ENCODE data around the gene YJEFN3. TPM values are rescaled to one million over a fixed set of nuclear protein-coding genes. Genes with fewer than 3 reads are reported as not detected.

The YJEFN3 gene
- total and polyA plus RNA-seq, 10 of the 15 experiments (the other 5 are each of a cell fraction or from before 2014, with no cell fraction given) = 0.05 to 6.9 (median 3.5) TPM

DNA sequence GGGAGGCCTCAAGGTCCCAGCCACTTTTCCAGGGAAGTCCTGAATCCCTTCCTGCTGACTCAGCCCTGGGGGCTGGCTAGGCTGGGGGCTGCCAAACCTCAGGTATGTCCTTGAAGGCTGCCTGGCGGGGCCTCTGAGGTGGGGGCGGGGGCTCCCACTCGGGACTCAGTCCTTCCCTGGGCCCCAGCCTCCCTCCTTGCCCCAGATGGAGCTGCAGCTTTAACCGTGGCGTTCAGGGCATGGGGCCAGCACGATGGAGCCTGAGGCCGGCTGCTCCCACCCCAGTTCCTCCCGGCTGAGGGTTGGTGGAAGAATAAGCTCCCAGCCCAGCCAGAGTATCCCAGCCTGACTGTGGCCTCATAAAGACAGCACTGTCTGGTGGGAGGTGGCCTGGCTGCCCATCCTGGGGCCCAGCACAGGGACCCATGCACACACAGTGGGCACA is 21.8 kb downstream of the YJEFN3 start:
- intact Hi-C loops (cut with micrococcal nuclease; ENCODE audit: unreplicated experiment) = no loop called here
- no peaks in the 10 kb centered on the region for H3K79me2 ChIP-seq (ENCODE audit: control insufficient read depth, insufficient read depth, low read length)
- H3K36me3 ChIP-seq (ENCODE audit: control insufficient read depth in 2 of 2, insufficient read depth in 2 of 2, low read length in 1 of 2) = no peaks in the 10 kb centered on the region
- H3K27me3 ChIP-seq (replicated peaks in 1 of 2; ENCODE audit: control insufficient read depth in 2 of 2, insufficient read depth in 2 of 2, low read length in 1 of 2) = no peaks in the 10 kb centered on the region
- SMC1A ChIA-PET (ENCODE audit: uncharacterized antibody, unreplicated experiment) = interaction anchor here (1.0 kb wide), 1 partner anchor 19 kb away, joined by 3 read pairs; no protein-coding TSS in a partner anchor
- H3K9ac ChIP-seq (ENCODE audit: control insufficient read depth, insufficient read depth, low read length) = no peak overlapping the region
- no peak overlapping the region for H3K27ac ChIP-seq (ENCODE audit: control insufficient read depth, insufficient read depth)
- FAIRE-seq (no peak), ATAC-seq (no peak), DNase-seq (ENCODE audit: low read depth, low spot score) (no peak)
- no peaks in the 10 kb centered on the region for H3K9me3 ChIP-seq (replicated peaks; ENCODE audit: control insufficient read depth, insufficient read depth, low read length)
- in situ Hi-C loops (cut with MboI) = no loop called here
- BruUV-seq (replicated peaks) = no TSS peak
- H3K4me2 ChIP-seq (ENCODE audit: control insufficient read depth, insufficient read depth) = no peak overlapping the region
- POLR2A ChIA-PET = interaction anchor here (1.0 kb wide), 1 partner anchor 18 kb away, joined by 3 read pairs; no protein-coding TSS in a partner anchor
- RAD21 ChIA-PET (ENCODE audit: unreplicated experiment) = no interaction called here
- H4K20me1 ChIP-seq (ENCODE audit: control insufficient read depth, insufficient read depth) = no peaks in the 10 kb centered on the region
- no peak overlapping the region for H2AFZ ChIP-seq (ENCODE audit: control insufficient read depth, low read depth, low read length)
- CTCF ChIA-PET = interaction anchor here (0.6 to 7.2 kb wide), 4 partner anchors 8 to 94 kb away, joined by 3 to 50 read pairs (median 4); no protein-coding TSS in a partner anchor
- H3K4me3 ChIP-seq = no peak overlapping the region
- TF ChIP-seq POLR2AphosphoS2 (IDR thresholded peaks at IDR 0.05; ENCODE audit: low read depth, low read length) (no peak), POU2F2 (IDR thresholded peaks at IDR 0.05; ENCODE audit: borderline replicate concordance, low read depth, low read length) (no peak), RCOR1 (conservative IDR thresholded peaks at IDR 0.05; ENCODE audit: low read depth, low read length) (no peak), FOXM1 (IDR thresholded peaks at IDR 0.05; ENCODE audit: low read depth, low read length) (no peak), NR2C2 (IDR thresholded peaks at IDR 0.05; ENCODE audit: borderline replicate concordance, control insufficient read depth, insufficient read length, low read depth) (no peak), FOXK2 (IDR thresholded peaks at IDR 0.05) (no peak), MTA3 (IDR thresholded peaks at IDR 0.05; ENCODE audit: borderline replicate concordance, low read length) (no peak)
- WGBS (ENCODE audit: insufficient coverage, insufficient replicate concordance, low lambda C conversion rate, missing lambda C conversion rate) = 59% methylated on average over 8 of the region's 8 CpGs
- H3K4me1 ChIP-seq (ENCODE audit: control insufficient read depth, insufficient read depth, low read length) = no peaks in the 10 kb centered on the region

Data from GM12878 (cell line).